GM19193 (cell line): ENCODE data around the gene LAMA4.

Experiments
- POLR2A ChIP-seq: IDR thresholded peaks from 4 replicates; pipeline ENCODE4 v1.6.1; 2011; ENCODE audit not compliant: insufficient read depth, insufficient read length; ENCODE audit errors: extremely low read depth

LAMA4 gene

DNA sequence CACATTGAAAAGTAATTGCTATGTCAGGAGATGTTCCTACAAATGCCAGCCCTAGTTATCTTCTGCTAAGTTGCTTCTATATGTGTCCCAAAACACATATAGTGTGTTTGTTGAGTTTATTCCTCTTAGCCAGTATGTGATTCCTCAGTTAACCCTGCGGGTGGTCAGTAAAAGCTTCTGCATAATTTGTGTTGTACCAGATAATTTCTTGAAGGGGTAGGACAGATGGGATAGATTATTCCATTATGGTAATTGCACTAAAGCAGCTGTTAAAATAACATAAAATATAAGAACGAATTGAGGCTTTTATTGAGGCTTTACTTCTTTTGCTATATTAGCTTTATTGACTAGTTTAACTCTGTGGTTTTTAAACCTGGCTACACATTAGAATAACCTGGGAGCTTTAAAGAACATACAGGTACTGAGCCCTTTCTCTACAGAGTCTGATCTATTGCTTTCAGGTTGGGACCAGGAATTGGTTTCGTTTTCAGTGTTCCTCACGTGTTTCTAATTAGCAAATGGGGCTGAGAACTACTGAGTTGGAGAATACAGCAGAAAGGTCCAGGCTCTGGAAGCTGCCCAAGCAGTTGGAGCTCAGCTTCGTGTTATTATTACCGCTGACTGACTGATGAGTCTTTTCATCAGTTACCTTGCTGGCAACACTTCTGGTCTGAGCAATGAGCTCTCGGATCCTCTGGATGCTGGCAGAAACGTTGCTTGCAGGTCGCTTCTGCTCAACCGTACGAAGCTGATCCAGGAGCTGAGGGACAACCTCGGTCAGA is 110.0 kb downstream of the LAMA4 start:
- no peak for TF ChIP-seq POLR2A

DNA sequence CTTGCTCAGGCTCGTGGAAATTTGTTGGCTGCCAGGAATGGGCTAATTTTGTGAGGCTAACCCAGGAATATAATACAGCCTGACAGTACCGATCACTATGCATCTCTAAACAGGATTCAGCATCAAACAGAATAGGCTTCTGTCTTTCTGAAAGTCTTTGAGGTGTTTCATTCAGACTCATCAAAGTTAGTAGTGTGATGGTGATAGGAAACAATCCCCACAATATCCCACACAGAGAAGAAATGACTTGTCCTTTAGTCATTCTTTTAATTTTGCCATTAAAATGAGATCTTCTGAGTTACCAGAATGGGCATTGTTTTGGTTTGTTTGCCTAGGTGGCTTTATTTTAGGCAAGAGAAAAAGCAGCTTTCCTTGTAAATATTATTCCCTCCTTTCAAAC is 112.7 kb downstream of the LAMA4 start:
- TF ChIP-seq POLR2A: no peak

DNA sequence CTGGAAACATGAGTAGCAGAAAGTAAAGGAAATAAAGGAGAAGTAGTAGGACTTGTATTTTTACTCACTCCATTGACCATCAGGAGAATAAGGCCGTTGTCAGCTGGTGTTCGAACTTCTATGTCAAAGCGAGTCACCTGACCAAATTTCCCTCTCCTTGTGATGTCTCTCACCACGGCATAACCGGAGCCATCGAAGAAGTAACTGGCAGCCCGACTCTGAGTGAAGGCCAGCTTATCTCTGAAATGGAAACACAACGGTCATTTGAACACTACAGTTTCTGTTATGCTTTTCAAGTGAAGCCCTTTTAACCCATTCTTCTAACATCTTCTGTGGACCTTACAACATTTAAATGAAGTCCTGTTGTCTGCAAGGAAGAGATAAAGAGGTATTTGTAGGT is 115.3 kb downstream of the LAMA4 start:
- TF ChIP-seq POLR2A: no peak

DNA sequence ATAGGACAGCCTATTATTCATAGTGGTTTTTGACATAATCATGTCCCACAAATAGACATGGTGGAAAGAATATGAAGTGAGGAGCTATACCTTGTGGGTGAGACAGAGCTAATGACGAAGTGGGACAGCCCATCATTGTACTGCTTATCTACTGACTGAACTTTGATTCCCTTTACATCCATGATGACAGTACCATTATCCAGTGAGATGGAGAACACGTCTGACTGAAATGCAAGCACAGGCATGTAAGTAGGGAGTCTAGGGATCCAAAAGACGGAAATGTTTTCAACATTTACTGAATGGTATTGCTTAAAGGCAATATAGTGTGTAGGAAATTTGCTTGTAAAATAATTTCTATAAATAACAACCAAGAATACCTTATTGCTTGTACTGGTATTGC is 123.5 kb downstream of the LAMA4 start:
- no peak for TF ChIP-seq POLR2A

DNA sequence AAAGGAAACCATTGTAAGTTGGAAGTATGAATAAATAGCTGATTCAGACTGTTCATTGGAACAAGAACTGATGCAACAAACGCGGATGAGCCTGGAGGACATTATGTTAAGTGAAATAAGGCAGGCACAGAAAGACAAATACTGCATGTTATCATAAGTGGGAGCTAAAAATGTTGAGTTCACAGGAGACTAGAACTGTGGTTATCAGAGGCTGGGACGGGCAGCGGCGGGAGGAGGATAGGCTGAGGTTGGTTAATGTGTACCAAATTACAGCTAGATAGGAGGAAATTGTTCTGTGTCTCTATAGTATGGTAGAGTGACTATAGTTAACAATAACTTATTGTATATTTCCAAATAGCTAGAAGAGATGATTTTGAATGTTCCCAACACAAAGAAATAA is 126.2 kb downstream of the LAMA4 start:
- no peak for TF ChIP-seq POLR2A

DNA sequence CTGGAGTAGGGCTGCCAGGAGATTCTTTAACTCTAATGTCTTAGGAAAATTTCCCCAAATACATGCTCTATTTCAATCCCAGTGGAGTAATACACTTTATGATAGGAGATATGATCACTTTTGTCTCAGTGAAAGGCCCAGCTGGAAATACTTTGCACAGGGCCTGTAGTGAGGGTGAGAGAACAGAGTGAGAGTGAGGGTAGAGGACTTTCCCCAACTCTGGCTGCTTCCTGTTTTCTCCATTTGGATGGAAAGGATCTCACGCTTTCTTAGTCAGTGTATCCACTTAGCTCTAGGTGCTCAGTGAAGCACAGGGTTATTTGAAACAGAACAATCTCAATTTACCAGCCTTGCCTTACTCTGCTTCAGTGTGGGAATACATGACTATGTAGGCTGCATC is 130.4 kb downstream of the LAMA4 start:
- TF ChIP-seq POLR2A: no peak

DNA sequence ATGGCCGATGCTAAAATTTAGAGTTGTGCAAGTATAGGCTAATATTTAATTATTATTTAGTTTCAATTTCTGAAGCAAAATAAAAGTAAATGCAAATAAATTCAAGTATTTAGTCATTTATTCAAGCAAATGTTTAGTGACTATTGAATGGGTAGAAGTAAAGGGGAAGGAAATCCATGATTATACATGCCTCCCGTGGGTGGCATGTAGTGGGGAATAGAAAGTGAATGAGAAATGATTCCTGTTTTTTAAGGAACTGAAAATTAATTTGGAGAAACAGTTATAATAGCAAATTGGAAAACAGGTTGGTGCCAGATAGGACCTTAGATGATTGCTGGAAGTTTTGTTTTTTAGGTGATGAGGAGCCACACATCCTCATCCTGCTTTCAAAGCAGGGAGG is 131.6 kb downstream of the LAMA4 start:
- TF ChIP-seq POLR2A: no peak

DNA sequence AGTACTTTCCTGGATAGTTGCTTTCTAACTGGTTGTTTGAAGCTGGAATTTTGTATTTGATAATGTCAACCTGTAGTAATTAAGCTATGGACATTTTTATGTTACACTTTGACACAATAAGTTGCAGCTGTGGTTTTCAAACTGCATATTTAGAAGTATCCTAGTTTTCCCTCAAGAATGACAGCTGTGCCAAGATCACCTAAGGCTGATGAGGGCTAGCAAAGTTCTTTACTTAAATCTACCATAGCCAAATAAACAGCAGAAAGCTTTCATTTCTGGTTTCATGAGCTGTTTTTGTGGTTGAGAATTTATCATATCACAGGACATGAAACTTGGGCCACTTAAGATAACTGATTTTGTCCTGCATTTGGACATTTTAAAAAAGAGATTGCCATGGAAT is 136.3 kb downstream of the LAMA4 start:
- no peak for TF ChIP-seq POLR2A

DNA sequence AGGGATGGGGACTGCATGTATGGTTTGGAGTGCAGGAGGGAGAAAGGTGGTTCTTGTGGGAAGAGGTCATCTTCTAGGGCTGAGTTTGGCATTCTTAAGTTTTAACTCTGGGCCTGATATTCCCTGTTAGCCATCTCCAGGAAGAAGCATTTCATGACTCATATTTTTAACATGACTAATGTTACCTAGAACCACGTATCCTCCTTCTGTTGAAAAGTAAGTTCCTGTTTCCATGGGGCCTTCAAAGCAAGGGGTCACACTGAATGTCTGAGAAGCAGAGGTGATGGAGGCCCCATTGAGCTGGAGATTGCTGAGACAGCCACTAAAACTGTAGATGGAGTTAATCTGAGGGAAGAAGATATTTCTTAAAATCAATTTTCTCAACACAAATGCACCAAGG is 136.8 kb downstream of the LAMA4 start:
- TF ChIP-seq POLR2A: no peak

DNA sequence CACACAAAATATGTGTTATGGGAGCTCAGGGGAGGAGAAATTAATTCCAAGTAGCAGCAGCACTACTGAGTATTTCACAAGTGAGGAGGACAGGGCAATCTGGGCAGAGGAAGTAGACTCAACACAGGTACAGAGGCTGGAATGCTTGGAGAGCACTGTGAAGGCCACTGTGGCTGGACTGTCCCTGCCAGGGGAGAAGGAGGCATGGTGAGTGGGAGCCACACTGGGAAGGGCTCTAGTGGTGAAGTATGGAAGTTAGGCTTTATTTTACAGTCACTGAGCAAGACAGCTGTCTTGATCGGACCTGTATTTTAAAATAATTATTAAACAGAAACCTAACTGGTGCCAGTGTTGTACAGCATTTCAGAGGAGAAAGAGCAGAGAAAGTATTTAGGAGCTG is 138.1 kb downstream of the LAMA4 start:
- TF ChIP-seq POLR2A: no peak

DNA sequence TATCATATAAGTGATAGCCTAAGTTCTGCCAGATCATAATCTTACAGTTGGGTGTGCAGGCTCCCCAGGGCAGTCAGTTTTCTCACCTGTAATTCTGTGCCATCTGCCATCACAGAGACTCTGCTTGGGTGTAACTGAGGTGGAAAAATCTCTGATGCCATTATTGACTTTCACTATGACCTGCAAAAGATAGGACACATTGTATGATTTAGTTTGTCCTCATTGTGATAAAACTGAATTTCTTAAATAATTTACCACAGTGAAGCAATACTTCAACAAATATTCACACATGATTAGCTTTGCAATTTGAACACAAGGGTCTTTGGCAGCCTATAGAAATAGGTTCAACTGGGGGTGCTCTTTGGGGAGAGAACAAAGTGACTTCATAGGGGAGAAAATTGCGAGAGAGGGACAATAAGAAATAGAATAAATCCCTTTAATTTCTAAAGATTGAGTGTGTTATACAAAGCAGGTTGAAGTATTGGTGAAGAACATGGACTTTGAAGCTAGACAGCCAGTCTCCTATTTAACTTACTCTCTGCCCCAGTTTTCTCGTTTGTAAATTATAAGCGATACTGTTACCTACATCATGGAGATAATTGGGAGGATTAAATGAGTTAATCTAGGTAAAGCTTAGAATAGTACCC is 139.7 kb downstream of the LAMA4 start:
- TF ChIP-seq POLR2A: no peak

DNA sequence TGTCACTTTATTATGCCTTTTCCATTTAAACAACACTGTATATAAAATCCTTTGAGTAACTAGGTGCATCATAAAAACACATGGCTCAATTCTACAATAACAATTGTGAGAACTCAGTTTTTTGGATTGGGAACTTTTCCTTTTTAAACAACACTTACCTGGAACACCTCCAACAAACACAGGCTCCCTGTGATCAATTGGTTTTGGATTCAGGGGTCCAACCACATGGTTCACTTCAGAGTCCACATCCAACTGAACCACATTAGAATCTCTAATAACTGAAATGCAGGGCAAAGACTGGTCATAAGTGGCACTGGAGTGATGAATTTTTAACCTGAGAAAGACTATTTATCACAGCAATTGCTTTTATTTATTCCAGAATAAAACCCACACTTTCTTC is 140.4 kb downstream of the LAMA4 start:
- TF ChIP-seq POLR2A: no peak

DNA sequence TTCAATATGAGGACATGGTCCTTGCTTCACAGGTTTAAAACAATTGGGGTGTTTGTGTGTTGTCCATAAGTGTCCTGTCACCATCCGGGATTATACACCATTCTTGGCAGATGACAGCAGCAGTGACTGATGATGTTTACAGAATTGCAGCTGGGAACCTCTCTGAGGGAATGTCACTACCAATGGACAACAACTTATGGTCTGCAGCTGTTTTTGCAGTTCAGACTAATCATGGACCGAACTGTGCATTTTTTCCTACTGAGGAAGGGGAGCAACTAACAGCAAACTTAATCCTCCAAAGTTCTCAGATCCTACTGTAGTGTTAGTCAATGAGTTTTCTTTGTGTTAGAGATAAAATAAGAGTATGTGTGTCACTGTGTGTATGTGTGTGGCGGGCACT is 140.9 kb downstream of the LAMA4 start:
- TF ChIP-seq POLR2A: no peak

DNA sequence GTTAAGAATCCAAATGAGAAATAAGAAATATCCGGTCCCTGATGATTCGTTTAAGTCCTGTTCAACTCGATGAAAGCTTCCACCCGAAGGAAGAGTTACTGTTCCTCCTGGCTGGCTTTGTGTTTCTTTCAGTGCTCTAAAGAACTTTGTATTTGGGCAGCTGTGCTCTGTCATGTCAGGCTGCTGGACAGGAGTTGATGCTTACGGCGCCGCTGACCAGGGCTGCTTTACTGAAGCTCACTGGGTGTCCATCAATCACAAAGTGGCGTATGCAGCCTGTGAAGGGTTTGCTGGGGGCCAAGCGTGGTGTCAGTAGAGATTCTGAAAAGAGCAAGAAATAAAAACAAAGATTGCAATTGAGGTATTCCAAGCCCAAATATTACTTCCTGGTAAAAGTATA is 145.1 kb downstream of the LAMA4 start:
- TF ChIP-seq POLR2A: no peak

DNA sequence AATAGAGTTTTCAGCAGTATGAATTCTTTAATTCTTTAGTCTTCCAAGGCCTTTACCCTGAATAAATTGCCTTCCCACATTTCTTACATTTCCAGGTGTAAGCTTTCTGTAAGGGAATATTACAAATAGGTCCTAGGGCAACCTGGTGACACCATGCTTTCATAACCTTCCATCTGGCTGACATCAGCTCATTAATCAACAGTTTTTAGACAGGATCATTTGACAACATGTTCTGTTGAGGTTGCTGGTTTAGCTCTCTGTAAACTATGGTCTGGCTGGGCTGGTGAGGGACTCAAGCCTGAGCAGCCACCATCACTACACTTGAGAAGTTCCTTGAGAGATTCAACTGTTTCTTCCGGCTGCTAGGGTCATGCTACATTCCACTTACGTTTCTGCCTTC is 147.8 kb downstream of the LAMA4 start:
- no peak for TF ChIP-seq POLR2A

DNA sequence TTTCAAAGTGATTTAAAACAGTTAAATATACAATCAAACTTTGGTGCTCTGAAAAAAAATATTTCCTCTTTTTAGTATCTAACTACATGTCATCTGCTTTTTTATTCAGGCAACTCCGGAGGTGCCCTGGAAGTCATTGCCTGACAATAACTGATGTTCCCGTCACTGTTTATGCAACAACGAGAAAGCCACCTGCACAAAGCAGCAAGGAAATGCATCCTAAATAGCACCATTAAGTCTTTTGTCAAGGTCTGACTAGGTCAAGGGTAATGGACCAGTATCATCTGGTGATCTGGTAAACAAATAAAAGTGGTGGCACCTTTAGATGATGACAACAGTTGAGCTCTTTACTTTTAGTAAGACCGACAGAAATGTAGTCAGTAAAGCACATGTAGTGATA is 153.8 kb downstream of the LAMA4 start:
- TF ChIP-seq POLR2A: no peak
